HEK293 (cell line): ENCODE results near the gene BLOC1S1.

Experiments
- KLF1 ChIP-seq: fragments of 450-650 bp; formaldehyde crosslinking; IDR thresholded peaks from 2 replicates; pipeline ENCODE4 v1.5.1; 2016; ENCODE audit warnings: missing biosample characterization, missing genetic modification characterization
- ZNF274 ChIP-seq, 2 experiments: fragments of 200-500 bp in 1 of 2; fragments of 450-650 bp in 1 of 2; sonication (Bioruptor generic) in 1 of 2; formaldehyde crosslinking in 1 of 2; IDR thresholded peaks; 2 replicates each; pipeline versions ENCODE4 v1.5.1 to v1.6.1; 2014 to 2016; ENCODE audit warnings: borderline replicate concordance in 1 of 2, inconsistent platforms in 1 of 2, low read length in 1 of 2, missing biosample characterization in 1 of 2, missing genetic modification characterization in 1 of 2

GRCh38 chr12:55688716-55689655 lies 26.9 kb upstream of the BLOC1S1 start:
- TF ChIP-seq ZNF274 (IDR thresholded peaks at IDR 0.05; ENCODE audit: low read length) (no peak), ZNF274 (tag by site-specific recombination; IDR thresholded peaks at IDR 0.05; ENCODE audit: borderline replicate concordance) (no peak), KLF1 (tag by site-specific recombination) (no peak)
